Neural cell (in vitro differentiated cells): Measurements from ENCODE around the gene SLC35C1. TPM values are rescaled to one million over a fixed set of nuclear protein-coding genes. Genes with fewer than 3 reads are reported as not detected.

Source experiments
- H2AFZ ChIP-seq: fragments of 200-600, 300-800 bp; sonication (generic), shearing (Covaris generic); 2 replicates; pipeline ENCODE4 v1.6.0; 2014; ENCODE audit warnings: low read depth, mild to moderate bottlenecking, antibody characterized with exemption, low read length, moderate library complexity
- H3F3A ChIP-seq: fragments of 200-600 bp; shearing (Covaris generic); 2 replicates; pipeline ENCODE4 v1.6.1; 2016; ENCODE audit warnings: mild to moderate bottlenecking, moderate library complexity, mixed read lengths, antibody characterized with exemption, low read length; ENCODE audit not compliant: insufficient read depth, poor library complexity, severe bottlenecking
- H3K27ac ChIP-seq: fragments of 200-600, 300-800 bp; sonication (generic), shearing (Covaris generic); 2 replicates; pipeline ENCODE4 v1.5.1; 2014; ENCODE audit warnings: mild to moderate bottlenecking, low read length, moderate library complexity
- H3K27me3 ChIP-seq: fragments of 300-800, 200-600 bp; sonication (generic), shearing (Covaris generic); 2 replicates; pipeline ENCODE4 v1.6.0; 2014; ENCODE audit warnings: mild to moderate bottlenecking, low read depth, low read length, moderate library complexity; ENCODE audit not compliant: insufficient read depth
- H3K36me3 ChIP-seq: fragments of 300-800, 200-600 bp; sonication (generic), shearing (Covaris generic); 2 replicates; pipeline ENCODE4 v1.5.1; 2014; ENCODE audit warnings: mild to moderate bottlenecking, antibody characterized with exemption, low read length, moderate library complexity; ENCODE audit not compliant: insufficient read depth
- H3K4me2 ChIP-seq: fragments of 300-800, 200-600 bp; sonication (generic), shearing (Covaris generic); 2 replicates; pipeline ENCODE4 v1.6.0; 2014; ENCODE audit warnings: mild to moderate bottlenecking, low read length
- H3K4me3 ChIP-seq: fragments of 300-800, 200-600 bp; sonication (generic), shearing (Covaris generic); 2 replicates; pipeline ENCODE4 v1.5.1; 2014; ENCODE audit warnings: mild to moderate bottlenecking, low read length, moderate library complexity
- H3K79me2 ChIP-seq: fragments of 200-600 bp; shearing (Covaris generic); replicated peaks from 2 replicates; pipeline ENCODE4 v1.6.0; 2014; ENCODE audit warnings: mild to moderate bottlenecking, low read length, moderate library complexity; ENCODE audit not compliant: insufficient read depth
- H3K9ac ChIP-seq: fragments of 300-800, 200-600 bp; sonication (generic), shearing (Covaris generic); 2 replicates; pipeline ENCODE4 v1.6.1; 2016; ENCODE audit warnings: mild to moderate bottlenecking, low read length, mixed read lengths
- H3K9me2 ChIP-seq: fragments of 200-600 bp; shearing (Covaris generic); 2 replicates; pipeline ENCODE4 v1.6.1; 2016; ENCODE audit warnings: mild to moderate bottlenecking, low read length, mixed read lengths; ENCODE audit not compliant: insufficient read depth
- H3K9me3 ChIP-seq: fragments of 200-600, 300-800 bp; sonication (generic), shearing (Covaris generic); 2 replicates; pipeline ENCODE4 v1.6.1; 2016; ENCODE audit warnings: mild to moderate bottlenecking, mixed run types, low read length, moderate library complexity, mixed read lengths
- H4K20me1 ChIP-seq: fragments of 200-600 bp; shearing (Covaris generic); 2 replicates; pipeline ENCODE4 v1.6.1; 2016; ENCODE audit warnings: mild to moderate bottlenecking, mixed run types; ENCODE audit not compliant: insufficient read depth
- EP300 ChIP-seq: fragments of 450-650 bp; conservative IDR thresholded peaks from 2 replicates; pipeline ENCODE4 v1.6.1; 2014; ENCODE audit warnings: antibody characterized with exemption, mild to moderate bottlenecking, moderate library complexity; ENCODE audit not compliant: poor library complexity, severe bottlenecking
- EZH2 ChIP-seq: fragments of 200-600, 300-800 bp; shearing (Covaris generic), sonication (generic); IDR thresholded peaks from 2 replicates; pipeline ENCODE4 v1.6.1; 2014; ENCODE audit warnings: antibody characterized with exemption, low read length, borderline replicate concordance, mild to moderate bottlenecking; ENCODE audit not compliant: insufficient read depth, poor library complexity, severe bottlenecking
- MXI1 ChIP-seq: fragments of 450-650 bp; conservative IDR thresholded peaks from 2 replicates; pipeline ENCODE4 v1.6.1; 2014; ENCODE audit warnings: antibody characterized with exemption, mild to moderate bottlenecking; ENCODE audit not compliant: poor library complexity, severe bottlenecking
- POLR2AphosphoS5 ChIP-seq: IDR thresholded peaks from 2 replicates; pipeline ENCODE4 v1.6.1; 2012
- RAD21 ChIP-seq: fragments of 450-650 bp; conservative IDR thresholded peaks from 2 replicates; pipeline ENCODE4 v1.6.1; 2014; ENCODE audit warnings: antibody characterized with exemption, mild to moderate bottlenecking, moderate library complexity
- SMC3 ChIP-seq: fragments of 450-650 bp; conservative IDR thresholded peaks from 2 replicates; pipeline ENCODE4 v1.6.1; 2014; ENCODE audit warnings: antibody characterized with exemption, mild to moderate bottlenecking, moderate library complexity; ENCODE audit not compliant: poor library complexity
- TAF1 ChIP-seq: IDR thresholded peaks from 2 replicates; pipeline ENCODE4 v1.6.1; 2012; ENCODE audit warnings: low read depth
- polyA plus RNA-seq: library from polyadenylated mRNA; depleted of rRNA; stranded (reverse); fragments of >200 nt; gene quantifications from 2 replicates; pipeline ENCODE4 v1.2.3, GENCODE V29; 2014
- TF ChIP-seq, protein P1 (sequence below): fragments of 450-650 bp; IDR thresholded peaks from 2 replicates; pipeline ENCODE4 v1.5.1; 2014; ENCODE audit warnings: antibody characterized with exemption, mild to moderate bottlenecking, moderate library complexity; ENCODE audit not compliant: poor library complexity, severe bottlenecking
- TF ChIP-seq, protein P2 (sequence below): IDR thresholded peaks from 2 replicates; pipeline ENCODE4 v1.6.1; 2012; ENCODE audit warnings: borderline replicate concordance

Gene SLC35C1
- polyA plus RNA-seq, 1 donor from 2014 or later: 2.3 TPM

DNA sequence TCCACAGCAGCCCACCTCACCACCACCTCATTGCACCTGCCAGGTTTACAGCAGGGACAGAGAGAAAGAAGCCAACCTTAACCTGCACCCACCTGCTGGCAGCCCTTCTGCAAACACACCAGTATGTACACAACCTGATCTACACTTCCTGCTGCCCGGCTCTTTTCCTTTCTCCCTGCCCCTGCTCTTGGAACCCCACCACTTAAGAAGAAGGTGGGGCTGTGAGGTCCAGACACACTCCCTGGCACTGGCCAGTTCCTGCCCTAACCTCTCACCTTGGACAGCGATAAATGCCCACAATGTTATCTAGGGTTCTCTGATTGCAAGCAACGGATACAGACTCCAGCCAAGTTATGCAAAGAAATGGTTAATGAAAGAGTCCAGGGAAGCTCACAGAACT is 10.8 kb upstream of the SLC35C1 start:
- no peak overlapping the region for H3K9ac ChIP-seq
- no peak overlapping the region for H2AFZ ChIP-seq
- H3F3A ChIP-seq: no peaks in the 10 kb centered on the region
- no peaks in the 10 kb centered on the region for H3K79me2 ChIP-seq
- H3K9me3 ChIP-seq: no peaks in the 10 kb centered on the region
- H3K27ac ChIP-seq: no peak overlapping the region
- TF ChIP-seq EZH2 (no peak), MXI1 (no peak), RAD21 (no peak), EP300 (no peak), POLR2AphosphoS5 (no peak), SMC3 (no peak), TAF1 (no peak)
- TF ChIP-seq, protein P1, sequence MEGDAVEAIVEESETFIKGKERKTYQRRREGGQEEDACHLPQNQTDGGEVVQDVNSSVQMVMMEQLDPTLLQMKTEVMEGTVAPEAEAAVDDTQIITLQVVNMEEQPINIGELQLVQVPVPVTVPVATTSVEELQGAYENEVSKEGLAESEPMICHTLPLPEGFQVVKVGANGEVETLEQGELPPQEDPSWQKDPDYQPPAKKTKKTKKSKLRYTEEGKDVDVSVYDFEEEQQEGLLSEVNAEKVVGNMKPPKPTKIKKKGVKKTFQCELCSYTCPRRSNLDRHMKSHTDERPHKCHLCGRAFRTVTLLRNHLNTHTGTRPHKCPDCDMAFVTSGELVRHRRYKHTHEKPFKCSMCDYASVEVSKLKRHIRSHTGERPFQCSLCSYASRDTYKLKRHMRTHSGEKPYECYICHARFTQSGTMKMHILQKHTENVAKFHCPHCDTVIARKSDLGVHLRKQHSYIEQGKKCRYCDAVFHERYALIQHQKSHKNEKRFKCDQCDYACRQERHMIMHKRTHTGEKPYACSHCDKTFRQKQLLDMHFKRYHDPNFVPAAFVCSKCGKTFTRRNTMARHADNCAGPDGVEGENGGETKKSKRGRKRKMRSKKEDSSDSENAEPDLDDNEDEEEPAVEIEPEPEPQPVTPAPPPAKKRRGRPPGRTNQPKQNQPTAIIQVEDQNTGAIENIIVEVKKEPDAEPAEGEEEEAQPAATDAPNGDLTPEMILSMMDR: no peak
- TF ChIP-seq, protein P2, sequence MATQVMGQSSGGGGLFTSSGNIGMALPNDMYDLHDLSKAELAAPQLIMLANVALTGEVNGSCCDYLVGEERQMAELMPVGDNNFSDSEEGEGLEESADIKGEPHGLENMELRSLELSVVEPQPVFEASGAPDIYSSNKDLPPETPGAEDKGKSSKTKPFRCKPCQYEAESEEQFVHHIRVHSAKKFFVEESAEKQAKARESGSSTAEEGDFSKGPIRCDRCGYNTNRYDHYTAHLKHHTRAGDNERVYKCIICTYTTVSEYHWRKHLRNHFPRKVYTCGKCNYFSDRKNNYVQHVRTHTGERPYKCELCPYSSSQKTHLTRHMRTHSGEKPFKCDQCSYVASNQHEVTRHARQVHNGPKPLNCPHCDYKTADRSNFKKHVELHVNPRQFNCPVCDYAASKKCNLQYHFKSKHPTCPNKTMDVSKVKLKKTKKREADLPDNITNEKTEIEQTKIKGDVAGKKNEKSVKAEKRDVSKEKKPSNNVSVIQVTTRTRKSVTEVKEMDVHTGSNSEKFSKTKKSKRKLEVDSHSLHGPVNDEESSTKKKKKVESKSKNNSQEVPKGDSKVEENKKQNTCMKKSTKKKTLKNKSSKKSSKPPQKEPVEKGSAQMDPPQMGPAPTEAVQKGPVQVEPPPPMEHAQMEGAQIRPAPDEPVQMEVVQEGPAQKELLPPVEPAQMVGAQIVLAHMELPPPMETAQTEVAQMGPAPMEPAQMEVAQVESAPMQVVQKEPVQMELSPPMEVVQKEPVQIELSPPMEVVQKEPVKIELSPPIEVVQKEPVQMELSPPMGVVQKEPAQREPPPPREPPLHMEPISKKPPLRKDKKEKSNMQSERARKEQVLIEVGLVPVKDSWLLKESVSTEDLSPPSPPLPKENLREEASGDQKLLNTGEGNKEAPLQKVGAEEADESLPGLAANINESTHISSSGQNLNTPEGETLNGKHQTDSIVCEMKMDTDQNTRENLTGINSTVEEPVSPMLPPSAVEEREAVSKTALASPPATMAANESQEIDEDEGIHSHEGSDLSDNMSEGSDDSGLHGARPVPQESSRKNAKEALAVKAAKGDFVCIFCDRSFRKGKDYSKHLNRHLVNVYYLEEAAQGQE: no peak
- H3K4me3 ChIP-seq: no peak overlapping the region
- no peaks in the 10 kb centered on the region for H3K27me3 ChIP-seq
- H3K36me3 ChIP-seq: no peaks in the 10 kb centered on the region
- no peaks in the 10 kb centered on the region for H4K20me1 ChIP-seq
- H3K4me2 ChIP-seq: no peak overlapping the region
- H3K9me2 ChIP-seq: no peaks in the 10 kb centered on the region

DNA sequence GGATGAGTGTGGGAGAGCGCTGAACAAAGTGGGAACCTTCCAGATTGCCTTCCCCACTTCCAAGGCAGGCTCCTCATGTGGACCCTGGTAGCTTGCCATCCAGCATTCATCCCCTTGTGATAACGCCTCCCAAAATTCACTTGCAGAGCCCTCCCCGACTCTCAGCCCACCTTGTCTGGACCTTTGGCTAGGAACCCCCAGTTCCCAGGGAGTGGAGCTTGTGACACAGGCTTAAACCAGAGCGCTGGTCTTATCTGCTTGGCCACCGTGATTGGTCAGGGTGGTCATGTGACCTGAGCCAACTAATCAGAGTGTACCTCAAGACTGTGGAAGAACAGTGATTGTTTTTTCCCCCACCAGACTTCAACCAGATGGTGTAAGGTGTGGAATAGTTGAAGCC is 9.6 kb upstream of the SLC35C1 start:
- Histone ChIP-seq H3K4me3 (no peak overlapping the region), H3K27me3 (no peaks in the 10 kb centered on the region), H3F3A (no peaks in the 10 kb centered on the region), H3K27ac (no peak overlapping the region), H3K9me3 (no peaks in the 10 kb centered on the region), H3K4me2 (no peak overlapping the region), H4K20me1 (no peaks in the 10 kb centered on the region), H2AFZ (no peak overlapping the region), H3K36me3 (no peaks in the 10 kb centered on the region), H3K79me2 (no peaks in the 10 kb centered on the region), H3K9me2 (no peaks in the 10 kb centered on the region), H3K9ac (no peak overlapping the region)
- TF ChIP-seq MXI1: no peak
- TF ChIP-seq SMC3: no peak
- no peak for TF ChIP-seq TAF1
- TF ChIP-seq, protein P2: no peak
- no peak for TF ChIP-seq EP300
- no peak for TF ChIP-seq POLR2AphosphoS5
- no peak for TF ChIP-seq EZH2
